ENCODE results near the gene FTH1. TPM values are rescaled to one million over a fixed set of nuclear protein-coding genes. Genes with fewer than 3 reads are reported as not detected.

FTH1 gene
- total and polyA plus RNA-seq, 2 of the 13 experiments (the other 11 are each of a cell fraction or from before 2014, with no cell fraction given): 607 to 760 TPM

GRCh38 chr11:61967116-61967923 is at the start of gene FTH1 (continued):
- TF ChIP-seq CCAR2 (optimal IDR thresholded peaks at IDR 0.05; ENCODE audit: low read depth, low read length): no peak
- TF ChIP-seq CC2D1A (CRISPR knock-in tag; IDR thresholded peaks at IDR 0.05): no peak
- TF ChIP-seq SPEN (CRISPR knock-in tag; IDR thresholded peaks at IDR 0.05; ENCODE audit: low read depth): peak; percentile 85
- TF ChIP-seq SRF (IDR thresholded peaks at IDR 0.05; ENCODE audit: low read depth, low read length): no peak
- TF ChIP-seq DMAP1 (CRISPR knock-in tag; IDR thresholded peaks at IDR 0.05): 0 out of 2 replicates have a peak, but pooled peaks have one; percentile 60
- no peak for TF ChIP-seq HDAC6 (IDR thresholded peaks at IDR 0.05; ENCODE audit: low read depth, low read length)
- no peak for TF ChIP-seq ZNF207 (IDR thresholded peaks at IDR 0.05; ENCODE audit: borderline replicate concordance)
- TF ChIP-seq ZNF772 (CRISPR knock-in tag; IDR thresholded peaks at IDR 0.05): 0 out of 2 replicates have a peak, but pooled peaks have one; percentile 8
- TF ChIP-seq JUND (CRISPR knock-in tag; IDR thresholded peaks at IDR 0.05): no peak
- TF ChIP-seq ZNF766 (CRISPR knock-in tag; IDR thresholded peaks at IDR 0.05; ENCODE audit: borderline replicate concordance): no peak; the same call in 1 of the 2 replicates
- no peak; the same call in 1 of the 2 replicates for TF ChIP-seq ZNF362 (CRISPR knock-in tag; IDR thresholded peaks at IDR 0.05; ENCODE audit: borderline replicate concordance)
- TF ChIP-seq PHF8 (CRISPR knock-in tag; IDR thresholded peaks at IDR 0.05): peak; percentile 44; the same call in 1 of the 2 replicates
- no peak for TF ChIP-seq MXI1 (IDR thresholded peaks at IDR 0.05; ENCODE audit: borderline replicate concordance, low read depth, low read length)
- no peak for TF ChIP-seq SMYD3 (CRISPR knock-in tag; IDR thresholded peaks at IDR 0.05)
- TF ChIP-seq ZNF274 (CRISPR knock-in tag; IDR thresholded peaks at IDR 0.05): peak; percentile 36; the same call in 1 of the 2 replicates
- no peak; the same call in 1 of the 2 replicates for TF ChIP-seq TFE3 (CRISPR knock-in tag; IDR thresholded peaks at IDR 0.05)
- TF ChIP-seq UBTF (CRISPR knock-in tag; IDR thresholded peaks at IDR 0.05): peak; percentile 84
- no peak for TF ChIP-seq HNRNPH1 (optimal IDR thresholded peaks at IDR 0.05; ENCODE audit: low read depth, low read length)
- no peak; the same call in 1 of the 2 replicates for TF ChIP-seq SMC3 (IDR thresholded peaks at IDR 0.05; ENCODE audit: low read length)
- TF ChIP-seq ARID5B (CRISPR knock-in tag; IDR thresholded peaks at IDR 0.05): no peak; the same call in 1 of the 2 replicates
- peak; percentile 57; the same call in 1 of the 2 replicates for TF ChIP-seq ZNF124 (CRISPR knock-in tag; IDR thresholded peaks at IDR 0.05)
- no peak for TF ChIP-seq ZZZ3 (CRISPR knock-in tag; IDR thresholded peaks at IDR 0.05; ENCODE audit: borderline replicate concordance)

All from HepG2 (cell line).